HUES48 (cell line): Measurements from ENCODE around the gene AATF.

Source experiments
- H3K27ac ChIP-seq: one replicate; pipeline ENCODE4 v1.7.0; 2013; ENCODE audit warnings: low read depth, low read length, inconsistent platforms
- H3K27me3 ChIP-seq: 2 replicates; pipeline ENCODE4 v1.6.1; 2013; ENCODE audit warnings: mild to moderate bottlenecking, low read length; ENCODE audit not compliant: control insufficient read depth, insufficient read depth
- H3K36me3 ChIP-seq: 2 replicates; pipeline ENCODE4 v1.6.1; 2013; ENCODE audit warnings: low read length; ENCODE audit not compliant: control insufficient read depth, insufficient read depth
- H3K4me1 ChIP-seq: 2 replicates; pipeline ENCODE4 v1.6.1; 2013; ENCODE audit warnings: mild to moderate bottlenecking, low read length; ENCODE audit not compliant: control insufficient read depth, insufficient read depth
- H3K4me3 ChIP-seq: 2 replicates; pipeline ENCODE4 v1.5.1; 2013; ENCODE audit warnings: mild to moderate bottlenecking, low read depth, low read length
- H3K9ac ChIP-seq: 2 replicates; pipeline ENCODE4 v1.6.1; 2013; ENCODE audit warnings: mild to moderate bottlenecking, low read depth, low read length, moderate library complexity
- H3K9me3 ChIP-seq: 2 replicates; pipeline ENCODE4 v1.6.1; 2013; ENCODE audit warnings: low read length; ENCODE audit not compliant: control insufficient read depth, insufficient read depth

AATF gene

GRCh38 chr17:37086334-37086733 is 137.6 kb downstream of the AATF start:
- Histone ChIP-seq H3K9ac (no peak overlapping the region), H3K4me1 (peaks cover 21% of the 10 kb centered on the region), H3K27ac (no peak overlapping the region), H3K9me3 (no peaks in the 10 kb centered on the region), H3K27me3 (no peaks in the 10 kb centered on the region), H3K4me3 (no peak overlapping the region), H3K36me3 (peaks cover 58% of the 10 kb centered on the region)

- H3K27ac ChIP-seq = no peak overlapping the region
- H3K4me1 ChIP-seq = peaks cover 18% of the 10 kb centered on the region
- no peaks in the 10 kb centered on the region for H3K27me3 ChIP-seq
- H3K4me3 ChIP-seq = no peak overlapping the region
- H3K36me3 ChIP-seq = peaks cover 61% of the 10 kb centered on the region
- H3K9me3 ChIP-seq = no peaks in the 10 kb centered on the region
- no peak overlapping the region for H3K9ac ChIP-seq
Observed at GRCh38 chr17:37086948-37087347, 138.2 kb downstream of the AATF start.

GRCh38 chr17:37087683-37088082 is 138.9 kb downstream of the AATF start:
- peaks cover 67% of the 10 kb centered on the region for H3K36me3 ChIP-seq

DNA sequence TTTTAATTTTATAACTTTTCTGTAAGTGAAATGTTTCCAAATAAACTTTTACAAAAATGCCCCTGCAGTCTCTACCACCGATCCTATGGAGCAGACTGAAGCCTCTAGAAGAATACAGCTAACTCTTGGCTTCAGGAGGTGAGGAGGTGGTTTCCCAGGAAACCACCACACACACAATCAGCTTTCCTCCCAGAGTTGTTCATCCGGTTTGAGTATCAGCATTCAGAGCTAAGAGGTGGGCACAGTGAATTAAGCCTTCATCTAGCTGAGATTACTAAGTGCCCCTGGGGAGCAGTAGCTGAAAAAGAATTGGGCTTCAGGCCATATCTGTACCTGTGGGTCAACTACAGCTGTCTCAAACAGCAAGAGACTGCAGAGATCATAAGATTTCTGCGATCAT is 139.7 kb downstream of the AATF start:
- Histone ChIP-seq H3K9me3 (no peaks in the 10 kb centered on the region), H3K27me3 (no peaks in the 10 kb centered on the region), H3K36me3 (peaks cover 75% of the 10 kb centered on the region), H3K4me3 (no peak overlapping the region), H3K4me1 (peaks cover 5% of the 10 kb centered on the region; the same call in 1 of the 2 replicates), H3K9ac (no peak overlapping the region), H3K27ac (no peak overlapping the region)

More at GRCh38 chr17:37087683-37088082, 138.9 kb downstream of the AATF start:
- H3K4me3 ChIP-seq = no peak overlapping the region
- H3K27me3 ChIP-seq = no peaks in the 10 kb centered on the region
- no peak overlapping the region for H3K27ac ChIP-seq
- no peaks in the 10 kb centered on the region for H3K9me3 ChIP-seq
- peaks cover 11% of the 10 kb centered on the region for H3K4me1 ChIP-seq
- no peak overlapping the region for H3K9ac ChIP-seq

DNA sequence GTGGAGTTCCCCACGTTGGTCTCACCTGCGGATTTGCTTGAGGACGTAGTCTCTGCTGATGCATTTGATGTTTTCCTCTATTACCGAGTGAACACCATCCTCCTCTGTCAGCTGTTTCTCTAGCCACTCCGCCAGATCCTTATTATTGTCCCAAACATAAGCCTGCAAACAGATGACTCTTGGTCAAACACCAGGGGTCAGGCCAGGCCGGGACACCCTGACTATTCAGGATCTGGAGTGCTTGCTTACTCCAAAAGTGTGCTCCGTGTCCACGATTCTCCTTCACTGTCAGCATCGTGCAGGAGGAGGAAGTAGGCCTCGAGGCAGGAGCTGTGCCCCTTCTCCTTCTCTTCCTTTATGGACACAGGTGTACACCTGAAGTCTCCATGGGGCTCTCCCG is 140.2 kb downstream of the AATF start:
- Histone ChIP-seq H3K4me3 (no peak overlapping the region), H3K27me3 (no peaks in the 10 kb centered on the region), H3K27ac (no peak overlapping the region), H3K36me3 (peaks cover 79% of the 10 kb centered on the region), H3K9me3 (no peaks in the 10 kb centered on the region), H3K4me1 (0 out of 2 replicates have a peak, but pooled peaks cover 5% of the 10 kb centered on the region), H3K9ac (no peak overlapping the region)

- no peaks in the 10 kb centered on the region for H3K9me3 ChIP-seq
- 0 out of 2 replicates have a peak, but pooled peaks cover 5% of the 10 kb centered on the region for H3K4me1 ChIP-seq
- H3K27me3 ChIP-seq = no peaks in the 10 kb centered on the region
- H3K4me3 ChIP-seq = no peak overlapping the region
- no peak overlapping the region for H3K27ac ChIP-seq
- peaks cover 86% of the 10 kb centered on the region for H3K36me3 ChIP-seq
- H3K9ac ChIP-seq = no peak overlapping the region
Observed at GRCh38 chr17:37089956-37090355, 141.2 kb downstream of the AATF start.

GRCh38 chr17:37090941-37091340 is 142.2 kb downstream of the AATF start:
- peaks cover 87% of the 10 kb centered on the region for H3K36me3 ChIP-seq
- H3K27ac ChIP-seq = no peak overlapping the region
- H3K4me3 ChIP-seq = no peak overlapping the region
- no peaks in the 10 kb centered on the region for H3K9me3 ChIP-seq
- H3K9ac ChIP-seq = no peak overlapping the region
- 0 out of 2 replicates have a peak, but pooled peaks cover 5% of the 10 kb centered on the region for H3K4me1 ChIP-seq
- no peaks in the 10 kb centered on the region for H3K27me3 ChIP-seq

DNA sequence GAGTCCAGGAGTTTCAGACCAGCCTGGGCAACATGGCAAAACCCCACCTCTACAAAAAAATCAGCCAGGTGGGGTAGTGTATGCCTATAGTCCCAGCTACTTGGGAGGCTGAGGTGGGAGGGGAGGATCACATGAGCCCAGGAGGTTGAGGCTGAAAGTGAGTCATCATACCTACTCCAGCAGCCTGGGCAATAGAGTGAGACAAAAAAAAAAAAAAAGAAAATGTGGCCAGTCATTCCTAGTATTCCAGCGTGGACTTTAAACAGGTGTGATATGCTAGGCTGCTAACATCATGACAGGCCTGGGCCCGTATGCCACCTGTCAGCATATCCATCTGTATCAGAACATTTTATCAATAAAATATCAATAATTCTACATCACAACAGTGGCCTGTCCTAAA is 143.3 kb downstream of the AATF start:
- peaks cover 87% of the 10 kb centered on the region for H3K36me3 ChIP-seq
- no peak overlapping the region for H3K9ac ChIP-seq
- H3K4me1 ChIP-seq = 0 out of 2 replicates have a peak, but pooled peaks cover 5% of the 10 kb centered on the region
- no peak overlapping the region for H3K4me3 ChIP-seq
- no peak overlapping the region for H3K27ac ChIP-seq
- H3K9me3 ChIP-seq = no peaks in the 10 kb centered on the region
- H3K27me3 ChIP-seq = no peaks in the 10 kb centered on the region

DNA sequence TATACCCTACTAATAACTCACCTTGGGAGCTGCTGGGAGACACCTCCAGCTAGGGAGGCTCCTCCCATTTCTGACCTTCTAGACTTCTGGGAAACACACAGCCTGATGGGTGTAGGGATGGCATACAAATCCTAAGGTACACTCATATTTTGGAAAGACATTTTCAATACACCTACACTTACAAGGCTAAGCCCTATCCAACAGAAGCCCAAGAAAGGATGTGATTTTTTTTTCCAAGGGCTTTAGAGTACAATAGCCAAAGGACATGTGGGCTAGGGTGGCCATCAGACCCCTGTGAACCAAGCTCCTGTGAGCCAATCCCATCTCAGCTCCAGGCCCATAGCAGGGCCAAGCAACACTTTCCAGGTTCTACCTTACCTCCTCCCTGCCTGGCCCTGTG is 143.9 kb downstream of the AATF start:
- Histone ChIP-seq H3K4me1 (0 out of 2 replicates have a peak, but pooled peaks cover 5% of the 10 kb centered on the region), H3K36me3 (peaks cover 88% of the 10 kb centered on the region), H3K9me3 (no peaks in the 10 kb centered on the region)

DNA sequence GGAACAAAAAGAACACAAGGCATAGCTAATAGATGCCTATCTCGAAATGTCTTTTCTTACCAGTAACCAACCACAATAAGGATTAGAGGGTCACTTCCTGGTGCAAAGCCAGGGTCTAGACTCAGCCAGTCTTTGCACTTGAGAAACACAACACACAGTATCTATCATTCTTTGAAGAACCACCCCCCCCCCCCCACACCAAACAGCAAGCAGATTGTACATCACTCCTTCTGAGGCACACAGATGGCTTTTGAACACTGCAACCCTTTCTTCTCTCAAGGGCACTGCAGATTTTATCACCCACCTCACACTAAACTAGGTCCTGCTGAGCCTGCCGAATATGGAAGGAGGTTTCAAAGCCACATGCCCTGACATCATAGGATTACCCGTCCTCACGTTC is 145.6 kb downstream of the AATF start:
- Histone ChIP-seq H3K27me3 (no peaks in the 10 kb centered on the region), H3K4me3 (no peak overlapping the region), H3K9me3 (no peaks in the 10 kb centered on the region), H3K4me1 (peaks cover 6% of the 10 kb centered on the region; the same call in 1 of the 2 replicates), H3K9ac (no peak overlapping the region), H3K36me3 (peaks cover 80% of the 10 kb centered on the region), H3K27ac (no peak overlapping the region)

More for the DNA sequence above, 143.9 kb downstream of the AATF start:
- no peaks in the 10 kb centered on the region for H3K27me3 ChIP-seq
- H3K9ac ChIP-seq = no peak overlapping the region
- H3K4me3 ChIP-seq = no peak overlapping the region
- no peak overlapping the region for H3K27ac ChIP-seq

- Histone ChIP-seq H3K27me3 (no peaks in the 10 kb centered on the region), H3K27ac (no peak overlapping the region), H3K4me1 (peaks cover 5% of the 10 kb centered on the region; the same call in 1 of the 2 replicates), H3K4me3 (no peak overlapping the region), H3K9me3 (no peaks in the 10 kb centered on the region), H3K36me3 (peaks cover 67% of the 10 kb centered on the region), H3K9ac (no peak overlapping the region)
Observed at GRCh38 chr17:37096071-37096470, 147.3 kb downstream of the AATF start.
